Mesenteric fat pad (tissue), 1 donor: ENCODE results near the gene ATXN7L1. TPM values are rescaled to one million over a fixed set of nuclear protein-coding genes. Genes with fewer than 3 reads are reported as not detected.

Experiments
- DNase-seq: peaks from one replicate; pipeline ENCODE4 v3.0.0-alpha.2; 2020; ENCODE audit warnings: low spot score
- total RNA-seq: library from RNA; stranded (reverse); fragmentation: NEBNext Ultra II Directional; extraction: Animal tissue kit (Norgen Biotek cat#: 25700); gene quantifications from one replicate; pipeline ENCODE4 v1.2.1, GENCODE V29; 2021
- donor health status: DM: yes; HTN: yes; CAD: no.

Gene ATXN7L1
- total RNA-seq, 1 donor from 2014 or later = 23.8 TPM

DNA sequence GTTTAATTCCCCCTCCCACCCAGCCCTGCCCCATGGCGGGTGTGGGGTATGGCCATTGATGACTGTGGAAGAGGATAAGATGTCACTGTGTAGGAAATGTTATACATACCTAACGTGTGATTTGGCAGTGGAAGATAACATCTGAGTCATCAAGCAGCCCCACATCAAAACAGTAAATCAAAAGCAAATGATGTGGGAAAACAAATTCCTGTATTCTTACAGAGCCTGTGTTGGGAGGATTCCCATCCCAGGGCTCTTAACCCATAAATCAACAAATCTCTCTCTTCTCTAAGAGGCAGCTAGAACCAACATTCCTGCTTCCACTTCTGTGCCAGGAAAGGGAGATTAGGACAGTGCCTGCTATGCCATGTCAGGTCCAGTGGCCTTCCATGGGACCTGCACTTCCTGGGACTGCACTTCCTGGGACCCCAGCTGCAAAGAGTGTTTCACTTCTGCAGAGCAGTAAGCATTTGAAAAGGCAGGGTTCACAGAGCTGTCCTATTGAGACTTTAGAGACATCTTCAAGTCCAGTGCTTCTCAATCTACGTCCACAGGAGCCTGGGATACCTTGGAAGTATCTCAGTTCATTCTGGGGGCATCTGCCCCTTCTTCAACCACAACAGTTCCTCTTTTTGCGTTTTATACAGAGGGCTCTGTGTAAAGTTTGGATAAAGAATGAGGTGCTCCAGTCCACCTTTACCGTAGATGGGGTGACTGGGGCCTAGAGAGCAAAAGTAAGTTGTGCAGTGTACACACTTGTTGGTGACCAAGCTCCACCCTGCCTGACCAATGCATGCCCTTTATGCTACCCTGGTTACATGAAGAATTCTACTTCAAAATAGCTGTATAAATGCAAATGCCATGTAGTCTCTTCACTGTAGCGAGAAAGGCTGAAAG, 45.7 kb downstream of the ATXN7L1 start:
- DNase-seq = no peak

DNA sequence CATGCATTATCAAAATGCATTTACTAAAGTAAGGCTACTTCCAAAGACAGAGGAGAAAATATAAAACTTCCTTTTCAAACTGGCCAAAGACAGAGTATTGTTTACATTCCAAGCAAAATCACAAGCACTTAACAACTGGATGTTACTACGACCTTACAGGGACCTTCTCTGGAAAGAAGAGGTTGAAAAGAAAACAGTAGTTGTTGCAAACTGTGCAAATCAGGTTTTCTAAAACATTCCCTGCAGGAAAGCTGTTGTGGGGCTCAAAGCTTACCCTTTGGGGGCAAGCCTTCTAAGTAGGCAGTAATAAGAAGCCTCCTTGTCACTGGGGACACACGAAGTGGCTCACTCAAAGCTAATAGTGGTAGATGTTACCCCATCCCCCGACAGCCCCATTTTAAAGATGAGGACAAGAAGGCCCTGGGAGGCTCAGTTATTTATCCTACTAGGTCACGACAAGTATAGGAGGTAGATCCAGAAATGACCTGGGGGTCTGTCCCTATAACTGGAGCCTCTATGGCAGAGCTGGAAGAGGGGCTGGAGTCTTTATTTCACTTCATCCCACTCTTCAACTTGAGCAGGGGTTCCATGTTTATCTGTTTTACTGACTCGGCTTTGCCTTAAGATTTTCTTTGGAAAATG, 46.6 kb downstream of the ATXN7L1 start:
- no peak for DNase-seq

DNA sequence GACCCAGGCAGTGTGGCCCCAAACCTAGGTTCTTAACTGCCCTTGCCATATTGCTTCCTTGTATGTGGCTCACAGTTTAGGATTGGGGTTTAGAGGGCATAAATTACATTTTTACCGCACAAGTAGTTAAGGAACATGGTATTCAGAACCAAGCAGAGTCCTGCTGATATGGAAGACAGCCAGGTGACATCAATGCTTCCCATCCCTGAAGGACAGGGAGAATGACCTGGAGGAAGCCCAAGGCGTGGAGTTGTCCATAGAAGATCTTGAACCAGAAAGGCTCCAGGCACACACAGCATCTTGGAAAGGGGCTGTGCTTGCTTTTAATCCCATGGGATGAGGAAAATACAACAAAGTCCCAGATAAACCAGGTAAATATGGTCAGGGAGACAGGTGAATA, 48.3 kb downstream of the ATXN7L1 start:
- no peak for DNase-seq

DNA sequence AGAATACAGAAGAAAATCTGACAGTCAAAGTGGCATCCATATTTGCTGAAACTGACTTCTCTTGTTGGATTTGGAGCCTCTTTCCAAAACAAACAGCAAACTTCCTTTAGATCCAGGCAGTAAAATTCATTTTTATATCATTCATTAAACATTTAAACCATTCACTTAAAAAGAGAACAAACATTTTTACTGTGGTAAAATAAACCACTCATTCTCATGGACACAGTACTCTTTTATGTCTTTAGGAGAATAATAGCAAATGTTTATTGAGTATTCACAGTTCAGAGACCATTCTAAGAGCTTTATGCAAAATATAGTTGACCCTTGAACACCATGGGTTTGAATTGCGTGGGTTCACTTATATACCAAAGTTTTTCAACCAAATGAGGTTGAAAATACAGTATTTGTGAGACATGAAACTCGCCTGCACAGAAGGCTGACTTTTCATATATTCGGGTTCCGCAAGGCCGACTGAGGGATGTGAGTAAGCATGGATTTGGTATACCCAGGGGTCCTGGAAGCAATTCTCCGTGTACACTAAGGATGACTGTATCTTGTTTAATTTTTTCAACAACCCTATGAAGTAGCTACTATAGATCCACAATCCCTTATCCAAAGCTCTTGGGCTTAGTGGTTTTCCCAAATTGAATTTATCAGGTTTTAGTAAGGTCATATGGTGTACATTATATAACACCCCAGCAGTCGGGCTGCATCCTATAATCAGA, 49.1 kb downstream of the ATXN7L1 start:
- no peak for DNase-seq

DNA sequence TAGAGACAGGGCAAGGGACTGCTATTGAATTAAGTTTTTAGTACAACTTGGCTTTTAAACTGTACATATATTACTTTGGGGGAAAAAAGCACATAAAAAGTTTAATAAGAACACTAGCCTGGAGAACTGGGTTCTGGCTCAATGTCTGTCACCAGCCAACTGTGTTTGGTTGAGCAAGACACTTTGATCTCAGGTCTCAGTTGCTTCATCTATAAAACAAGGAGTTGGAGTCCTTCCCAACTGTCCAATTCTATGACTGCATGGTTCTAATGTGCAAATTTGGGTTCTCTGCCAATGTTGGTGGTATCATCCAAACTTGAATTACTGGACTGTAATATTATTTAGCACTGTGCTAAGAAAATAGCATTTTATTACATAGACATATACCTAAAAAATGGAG, 50.3 kb downstream of the ATXN7L1 start:
- no peak for DNase-seq

DNA sequence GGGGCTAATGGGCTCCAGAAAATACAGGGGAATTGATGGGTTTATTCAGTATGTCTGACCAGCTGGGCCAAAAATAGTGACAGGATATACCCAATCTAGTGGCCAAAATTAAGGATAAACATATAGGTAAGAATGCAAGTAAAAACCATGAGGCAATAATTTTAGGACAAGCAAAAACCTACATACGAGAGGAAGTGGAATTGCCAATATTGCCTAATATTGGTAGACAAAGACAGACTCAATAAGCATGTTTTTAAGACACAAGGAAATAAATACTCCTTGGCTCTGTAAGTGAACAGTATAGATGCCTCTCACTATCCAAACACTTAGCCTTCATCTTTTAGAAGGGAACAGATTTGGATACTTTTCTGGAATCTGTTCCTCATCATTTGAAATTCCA, 51.0 kb downstream of the ATXN7L1 start:
- no peak for DNase-seq

DNA sequence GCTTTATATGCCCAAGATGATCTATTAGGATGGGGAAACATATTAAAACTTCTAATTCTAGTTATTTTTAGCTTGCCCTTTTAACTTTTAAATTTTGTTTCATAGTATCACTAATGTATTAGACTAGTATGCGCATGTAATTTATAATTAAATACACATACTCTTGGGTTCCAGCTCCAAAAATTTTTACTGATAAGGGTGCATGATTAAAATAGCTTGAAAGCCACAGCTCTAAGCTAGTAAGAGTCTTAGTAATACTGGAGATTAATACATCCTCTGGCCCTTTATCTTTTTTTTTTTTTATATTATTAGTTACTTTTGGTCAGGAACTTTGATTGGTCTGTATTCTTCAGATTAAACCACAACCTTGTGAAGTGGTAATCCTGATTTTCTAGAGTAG, 53.6 kb downstream of the ATXN7L1 start:
- DNase-seq = no peak

DNA sequence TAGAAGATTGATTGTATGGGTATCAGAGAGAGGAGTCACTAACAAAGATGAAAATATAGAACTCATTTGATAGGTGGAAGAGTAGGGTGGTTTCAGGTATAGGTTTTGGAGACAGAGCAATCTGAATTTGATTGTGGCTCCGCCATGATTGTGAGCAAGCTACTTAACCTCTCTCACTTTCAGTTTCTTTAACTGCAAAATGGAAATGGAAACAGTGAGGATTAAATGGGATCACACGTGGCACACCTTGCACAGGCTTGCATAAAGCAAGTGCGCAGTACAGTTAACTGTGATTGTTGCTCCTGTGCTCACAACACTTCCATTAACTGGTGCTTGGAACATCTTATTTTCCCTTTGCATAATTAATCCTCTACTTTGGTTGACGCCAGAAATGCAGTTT, 54.9 kb downstream of the ATXN7L1 start:
- DNase-seq = no peak

DNA sequence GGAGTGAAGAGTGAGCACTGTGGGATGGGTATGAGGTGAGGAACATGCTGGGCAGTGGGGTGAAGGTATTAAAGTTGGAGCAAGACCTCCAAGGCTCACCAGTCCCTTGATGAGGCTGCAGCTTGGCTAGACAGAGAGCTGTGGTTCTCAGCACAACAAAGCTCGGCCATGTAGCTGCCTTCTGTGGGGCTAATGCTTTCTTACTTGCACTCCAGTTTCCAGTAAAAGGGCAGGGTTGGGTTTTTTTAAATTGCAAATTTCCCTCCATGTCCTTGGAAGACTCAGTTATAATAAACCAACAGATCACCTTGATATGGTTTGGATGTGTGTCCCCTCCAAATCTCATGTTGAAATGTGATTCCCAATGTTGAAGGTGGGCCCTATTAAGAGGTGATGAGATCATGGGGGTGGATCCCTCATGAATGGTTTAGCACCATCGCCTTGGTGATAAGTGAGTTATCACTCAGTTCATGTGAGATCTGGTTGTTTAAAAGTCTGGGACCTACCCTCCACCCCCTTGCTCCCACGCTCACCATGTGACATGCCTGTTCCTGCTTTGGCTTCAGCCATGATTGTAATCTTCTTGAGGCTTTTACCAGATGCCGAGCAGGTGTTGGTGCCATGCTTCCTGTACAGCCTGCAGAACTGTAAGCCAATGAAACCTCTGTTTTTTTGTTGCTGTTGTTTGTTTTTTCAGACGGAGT, 55.9 kb downstream of the ATXN7L1 start:
- DNase-seq = no peak

DNA sequence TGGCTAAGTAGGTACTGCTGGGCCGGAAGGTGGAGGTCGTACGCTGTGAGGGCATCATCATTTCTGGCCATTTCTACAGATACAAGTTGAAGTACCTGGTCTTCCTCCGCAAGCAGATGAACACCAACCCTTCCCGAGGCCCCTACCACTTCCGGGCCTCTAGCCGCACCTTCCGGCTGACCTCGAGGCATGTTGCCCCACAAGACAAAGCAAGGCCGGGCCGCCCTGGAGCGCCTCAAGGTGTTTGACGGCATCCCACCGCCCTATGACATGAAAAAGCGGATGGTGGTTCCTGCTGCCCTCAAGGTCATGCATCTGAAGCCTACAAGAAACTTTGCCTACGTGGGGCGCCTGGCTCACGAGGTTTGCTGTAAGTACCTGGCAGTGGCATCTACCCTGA, 56.8 kb downstream of the ATXN7L1 start:
- no peak for DNase-seq

DNA sequence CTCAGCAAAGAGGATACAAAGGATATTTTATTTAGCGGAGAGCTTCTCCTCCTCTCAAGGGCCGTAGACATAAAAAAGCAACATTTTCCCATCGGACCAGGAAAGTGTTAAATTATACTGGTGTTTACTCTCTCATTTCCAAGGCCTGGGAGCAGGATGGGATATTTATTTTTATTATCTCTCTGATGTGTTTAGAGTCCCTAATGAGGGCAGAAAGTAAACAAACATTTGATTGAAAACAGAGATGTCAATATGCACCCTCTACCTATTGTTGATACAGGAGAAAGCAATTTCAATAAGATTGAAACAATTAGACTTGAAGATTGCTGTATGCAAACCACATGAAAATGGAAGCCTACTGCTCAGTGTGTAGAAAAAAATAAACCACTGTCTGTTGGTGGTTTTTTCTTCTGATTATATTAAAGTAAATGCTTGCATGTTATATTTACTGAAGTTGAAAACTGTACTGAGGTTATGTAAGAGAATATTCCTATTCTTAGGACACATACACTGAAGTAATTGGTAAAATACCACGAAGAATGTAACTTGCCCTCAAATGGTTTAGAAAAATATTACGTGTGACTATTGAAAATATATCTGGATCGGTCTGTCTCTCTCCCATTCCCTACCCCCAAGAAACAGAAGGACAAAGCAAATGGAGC, 59.3 kb downstream of the ATXN7L1 start:
- DNase-seq = no peak

DNA sequence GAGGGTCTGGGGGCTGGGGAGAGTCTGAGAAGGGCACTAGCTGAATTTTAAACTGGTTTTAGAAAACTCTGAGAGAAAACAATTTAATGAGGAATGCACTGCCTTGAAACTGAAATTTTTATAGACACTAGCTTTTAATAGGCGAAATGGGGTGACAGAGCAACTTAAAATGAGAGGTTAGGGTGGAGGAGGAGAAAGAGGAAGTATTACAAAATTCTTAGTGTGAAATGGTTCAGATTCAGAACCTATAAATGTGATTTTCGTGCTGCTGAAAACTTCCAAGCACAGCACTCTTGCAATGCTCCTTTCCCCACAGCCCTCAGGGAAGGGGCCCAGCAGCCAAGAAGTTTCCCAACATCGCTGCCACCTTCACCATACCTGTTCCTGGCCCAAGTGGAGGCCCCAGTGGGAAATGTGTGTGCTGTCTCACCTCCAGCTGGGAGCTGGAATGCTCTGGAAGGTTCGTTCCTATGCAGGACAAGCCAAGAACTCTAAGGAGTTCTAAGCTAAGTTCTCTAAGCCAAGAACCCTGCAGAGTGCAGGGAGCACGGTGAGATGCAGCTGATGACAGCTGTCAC, 60.0 kb downstream of the ATXN7L1 start:
- no peak for DNase-seq

DNA sequence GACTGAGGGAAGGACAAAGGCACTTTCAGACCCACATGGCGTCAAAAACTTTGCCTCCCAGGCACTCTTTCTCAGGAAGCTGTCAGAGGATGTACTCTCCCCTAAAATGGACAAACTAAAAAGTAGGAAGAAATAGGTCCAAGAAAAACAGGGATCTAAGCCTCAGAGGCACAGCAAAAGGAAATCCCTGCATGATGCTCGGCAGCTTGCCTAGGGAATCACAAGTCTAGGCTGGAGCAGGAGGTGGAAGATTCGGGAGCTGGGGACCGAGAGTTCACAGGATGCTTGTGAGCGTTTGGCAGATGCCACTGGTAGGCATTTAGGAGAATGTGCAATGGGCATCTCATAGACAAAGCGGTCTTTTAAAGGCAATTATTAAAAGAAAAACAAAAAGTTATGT, 60.8 kb downstream of the ATXN7L1 start:
- DNase-seq = no peak

DNA sequence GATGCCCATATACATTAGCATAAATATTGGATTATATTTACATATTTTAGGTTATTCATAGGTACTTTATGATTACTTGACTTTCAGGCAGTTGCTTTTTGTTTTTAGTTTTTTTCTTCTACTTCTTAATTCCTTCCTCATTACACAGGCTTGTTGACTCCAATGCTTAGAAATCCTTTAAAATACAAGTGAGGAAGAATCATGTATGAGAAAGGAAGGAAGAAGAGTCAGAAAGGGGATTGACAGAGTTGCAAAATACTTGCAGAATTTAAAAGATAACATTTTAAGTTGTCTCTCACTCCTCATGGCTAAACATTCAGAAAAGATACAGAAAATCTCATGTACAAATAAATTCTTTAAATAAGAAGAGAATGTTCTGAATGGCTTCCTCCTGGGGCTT, 61.9 kb downstream of the ATXN7L1 start:
- no peak for DNase-seq

DNA sequence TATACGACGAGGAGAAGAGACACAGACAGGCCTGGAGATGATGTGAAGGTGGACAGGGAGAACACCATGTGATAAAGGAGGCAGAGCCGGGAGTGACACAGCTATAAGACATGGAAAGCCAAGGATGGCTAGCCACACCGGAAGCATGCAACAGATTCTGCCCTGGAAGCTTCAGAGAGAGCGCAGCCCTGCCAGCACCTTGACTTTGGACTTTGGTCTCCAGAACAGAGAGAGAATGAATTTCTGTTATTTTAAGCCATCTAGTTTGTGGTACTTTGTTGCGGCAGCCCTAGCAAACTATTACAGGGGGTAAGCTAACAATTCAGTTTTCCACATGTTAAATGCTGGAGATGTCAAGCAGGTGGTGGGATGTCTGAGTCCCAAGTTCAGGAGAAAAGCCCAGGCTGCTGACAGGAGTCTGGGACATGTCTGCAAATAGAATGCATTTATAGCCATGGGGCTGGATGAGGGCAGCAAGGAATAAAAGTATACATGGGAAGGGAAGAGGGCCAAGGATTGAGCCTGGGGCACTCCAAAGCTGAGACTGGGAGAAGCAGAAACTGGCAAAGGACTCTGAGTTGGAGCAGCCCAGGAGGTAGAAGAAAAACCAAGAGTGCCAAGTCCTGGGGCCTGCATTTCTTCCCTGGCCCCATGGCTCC, 65.1 kb downstream of the ATXN7L1 start:
- no peak for DNase-seq

DNA sequence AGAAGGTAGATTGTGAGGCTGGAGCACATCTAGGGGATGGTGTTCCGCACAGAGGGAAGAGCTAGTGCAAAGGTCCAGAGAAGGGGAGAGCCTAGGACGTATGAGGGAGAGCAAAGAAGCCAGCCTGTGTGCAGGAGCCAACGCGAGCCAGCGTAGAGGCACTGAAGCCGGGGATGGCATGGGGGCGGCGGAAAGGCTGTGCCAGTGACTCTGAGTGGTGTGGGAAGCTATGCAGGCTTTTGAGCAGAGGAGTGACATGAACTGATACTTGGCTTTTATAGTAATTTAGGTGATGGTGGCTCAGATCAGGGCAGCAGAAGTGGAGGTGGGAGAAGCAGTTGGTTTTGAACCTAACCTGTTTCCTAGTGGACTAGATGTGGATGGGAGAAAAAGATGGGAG, 65.8 kb downstream of the ATXN7L1 start:
- no peak for DNase-seq

DNA sequence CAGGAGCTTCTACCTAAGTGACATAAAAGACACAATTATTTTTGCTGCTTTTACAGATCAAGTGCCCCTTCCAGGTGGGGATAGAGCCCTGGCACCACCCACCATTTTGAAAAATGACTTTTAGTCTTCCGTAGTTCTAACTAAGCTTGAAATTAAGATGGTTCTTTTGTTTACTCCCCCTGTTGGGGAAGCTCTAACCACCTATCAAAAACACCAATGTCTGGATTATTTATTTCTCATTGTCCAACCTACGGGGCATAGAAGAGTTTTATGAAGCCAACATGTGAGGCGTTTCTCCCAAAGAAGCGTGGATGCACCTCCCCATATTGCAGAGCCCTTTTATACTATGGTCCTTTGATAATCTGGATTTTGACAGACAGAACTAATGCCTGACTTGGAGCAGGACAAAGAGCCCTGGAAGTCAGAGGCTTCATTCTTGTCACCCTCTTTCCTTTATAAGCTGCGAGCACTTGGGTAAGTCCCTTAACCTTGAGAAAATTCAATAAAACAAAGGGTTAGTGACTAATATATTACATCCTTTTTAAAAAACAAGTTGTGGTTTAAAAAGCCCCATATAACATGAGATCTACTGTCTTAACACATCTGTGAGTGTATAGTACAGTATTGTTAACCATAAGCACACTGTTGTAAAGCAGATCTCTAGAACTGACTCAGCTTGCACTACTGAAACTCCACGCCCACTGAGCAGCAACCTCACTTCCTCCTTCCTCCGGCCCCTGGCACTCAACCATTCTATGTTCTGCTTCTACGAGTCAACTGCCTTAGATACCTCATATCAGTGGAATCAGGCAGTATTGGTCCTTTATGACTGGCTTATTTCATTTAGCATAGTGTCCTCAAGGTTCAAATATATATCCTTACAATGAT, 67.5 kb downstream of the ATXN7L1 start:
- no peak for DNase-seq

DNA sequence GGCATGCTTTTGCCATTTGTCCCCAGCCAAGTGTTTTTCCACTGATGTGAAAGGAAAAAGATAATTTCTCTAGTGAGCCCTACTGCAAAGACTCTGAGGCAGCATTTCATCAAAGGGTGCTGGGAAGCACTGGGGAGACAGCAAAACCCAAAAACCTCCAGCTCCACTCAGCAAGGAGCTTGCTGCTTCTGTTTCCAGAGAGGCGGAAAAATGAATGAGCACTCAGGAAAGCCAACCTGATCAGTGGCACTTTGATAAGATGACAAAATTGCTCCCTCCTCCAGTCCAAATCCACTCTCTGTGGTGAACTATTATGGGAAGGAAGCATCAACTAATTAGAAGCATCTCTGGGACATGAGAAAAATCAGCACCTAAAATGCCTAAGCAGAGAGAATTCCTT, 68.2 kb downstream of the ATXN7L1 start:
- DNase-seq = no peak

DNA sequence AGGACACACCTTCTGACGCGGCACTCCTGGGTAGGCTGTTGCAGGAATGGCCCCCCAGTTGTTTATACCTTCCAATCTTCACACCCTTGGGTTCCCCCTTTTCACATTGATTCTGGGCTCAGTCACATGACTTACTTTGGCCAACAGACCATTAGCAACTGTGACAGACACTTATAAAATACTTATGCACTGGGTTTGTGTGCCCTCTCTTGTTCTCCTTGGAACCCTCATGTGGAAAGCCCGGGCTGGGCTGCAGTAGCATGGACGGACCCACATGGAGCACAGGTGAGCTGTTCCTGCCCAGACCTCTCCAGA, 69.0 kb downstream of the ATXN7L1 start:
- DNase-seq = no peak
